GM04503 (cell line): Measurements from ENCODE around the gene PPDPF.
"Not testable (repeated sequence)": the region's sequence is repeated elsewhere in the genome, so short reads cannot be mapped to it uniquely, and the experiment has no call there.

Experiments used
- DNase-seq: peaks from one replicate; pipeline ENCODE4 v3.0.0-alpha.2; 2012; ENCODE audit warnings: low read depth

Gene PPDPF

DNA sequence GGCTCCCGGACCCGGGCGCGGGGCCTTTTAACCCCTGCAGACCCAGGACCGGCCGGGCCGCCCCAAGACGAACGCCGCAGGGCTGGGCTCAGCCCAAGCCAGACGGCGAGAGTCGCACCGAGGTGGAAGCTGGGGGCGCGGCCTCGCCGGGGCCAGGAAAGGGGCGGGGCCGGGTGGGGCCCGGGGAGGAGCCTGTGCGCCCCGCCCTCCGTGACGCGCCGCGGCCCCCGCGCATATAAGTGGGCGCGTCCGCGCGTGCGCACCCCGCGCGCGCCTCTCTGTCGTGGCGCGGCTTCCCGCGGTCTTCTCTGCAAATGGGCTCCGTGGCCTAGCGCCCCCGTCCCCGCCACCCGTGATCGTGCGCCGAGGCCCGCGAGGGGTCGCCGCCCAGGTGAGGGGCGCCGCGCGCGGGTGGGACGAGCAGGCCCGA lies at the start of gene PPDPF:
Gene PPDPF (plus strand): TSS at position 262 of the 430 bp plus-strand sequence. CDS start 544 bp downstream, outside the sequence.
- no peak for DNase-seq

GRCh38 chr20:63471002-63471716 lies 49.4 kb upstream of the PPDPF start:
- no peak for DNase-seq

DNA sequence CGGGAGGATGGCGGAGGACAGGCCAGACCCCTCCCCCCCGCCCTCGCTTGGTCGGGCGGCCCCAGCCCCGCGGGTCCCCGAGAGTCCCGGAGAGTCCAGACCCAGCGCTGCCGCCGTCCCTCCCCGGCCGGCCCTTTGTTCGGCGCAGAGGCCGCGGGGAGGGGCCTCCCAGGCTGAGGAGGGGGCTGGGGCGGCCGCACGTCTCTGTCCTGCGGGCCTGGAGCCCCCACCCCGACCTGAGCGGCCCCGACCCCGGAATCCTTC lies 48.9 kb upstream of the PPDPF start:
- no peak for DNase-seq

DNA sequence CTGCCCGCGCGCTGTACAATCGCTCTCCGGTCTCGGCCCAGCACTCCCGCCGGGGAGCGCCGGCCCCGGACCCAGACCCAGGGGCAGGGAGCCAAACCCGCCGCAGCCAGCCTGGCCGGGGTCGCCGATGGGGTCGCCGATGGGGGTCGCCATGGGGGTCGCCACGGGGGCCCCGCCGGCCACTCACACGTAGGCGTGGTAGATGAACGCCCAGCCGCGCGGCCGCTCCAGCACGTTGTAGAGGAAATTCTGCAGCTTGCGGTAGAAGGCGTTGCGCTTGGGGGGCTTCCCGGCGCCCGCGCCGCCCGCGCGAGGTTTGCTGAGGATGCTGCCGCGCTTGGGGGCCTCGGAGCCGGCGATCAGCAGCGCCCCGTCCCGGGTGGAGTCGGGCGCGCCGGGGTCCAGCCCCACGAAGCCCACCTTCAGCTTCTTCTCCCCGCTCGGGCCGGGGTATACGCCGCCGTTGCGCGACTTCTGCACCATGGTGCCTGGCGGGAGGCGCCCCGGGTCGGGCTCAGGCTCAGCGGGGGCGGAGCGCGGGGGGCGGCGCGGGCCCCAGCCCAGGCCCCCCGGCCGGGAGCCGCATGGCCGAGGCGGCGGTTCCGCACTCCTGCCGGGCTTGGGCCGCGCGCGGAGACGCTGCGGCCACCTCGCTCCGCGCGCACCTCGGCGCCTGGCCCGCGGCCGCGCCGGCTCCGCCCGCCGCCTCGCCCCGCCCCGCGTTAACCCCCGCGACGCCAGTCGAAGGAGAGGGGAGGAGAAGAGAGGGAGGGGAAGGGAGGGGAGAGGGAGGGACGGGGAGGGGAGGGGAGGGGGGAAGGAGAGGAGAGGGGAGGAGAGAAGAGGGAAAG lies 48.4 kb upstream of the PPDPF start, which contains the start of gene KCNQ2:
Gene KCNQ2 (minus strand): TSS at position 675 of the 851 bp plus-strand sequence. CDS start 192 bp downstream, at position 483.
- DNase-seq: no peak

GRCh38 chr20:63472862-63473390 lies 47.6 kb upstream of the PPDPF start:
- no peak for DNase-seq

GRCh38 chr20:63473555-63474449 lies 46.8 kb upstream of the PPDPF start:
- DNase-seq: no peak

DNA sequence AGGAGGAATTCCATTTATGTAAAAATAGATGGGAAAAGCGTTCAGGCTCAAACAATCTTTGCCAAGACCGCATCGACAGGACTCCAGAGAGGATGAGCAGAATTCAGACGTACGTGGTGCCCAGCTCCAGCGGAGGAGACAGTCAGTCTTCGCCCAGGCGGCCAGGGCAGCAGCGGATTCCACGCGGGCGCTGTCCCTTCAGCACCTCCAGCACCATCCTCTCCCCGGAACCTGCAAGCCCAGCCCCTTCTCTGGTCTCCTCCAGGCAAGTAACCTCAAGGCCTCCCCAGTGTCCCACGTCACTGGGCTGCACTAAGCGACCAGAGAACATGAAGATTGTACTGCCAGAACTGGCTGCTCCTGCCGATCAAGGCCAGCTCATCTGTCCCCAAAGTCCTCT lies 45.4 kb upstream of the PPDPF start:
- no peak for DNase-seq

GRCh38 chr20:63477061-63477616 lies 43.4 kb upstream of the PPDPF start:
- DNase-seq: no peak

DNA sequence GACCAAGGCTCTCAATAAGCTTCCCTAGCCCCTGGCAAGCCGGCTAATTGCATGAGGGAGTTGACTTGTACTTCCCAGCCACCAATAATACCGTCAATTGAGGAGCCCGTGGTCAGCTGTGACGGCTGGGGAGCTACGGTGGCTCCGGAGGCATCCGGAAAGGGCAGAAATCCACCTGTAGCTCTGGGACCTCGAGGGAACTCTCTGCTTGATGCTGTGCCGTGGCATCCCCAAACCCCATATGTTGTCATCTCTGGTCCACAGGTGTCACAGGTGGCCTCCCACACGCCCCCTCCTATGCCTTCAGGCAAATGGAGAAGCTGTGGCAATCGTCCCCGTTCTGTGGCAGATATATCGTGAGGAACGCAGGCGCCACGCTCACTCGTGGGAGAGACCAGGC lies 42.6 kb upstream of the PPDPF start:
- no peak for DNase-seq

DNA sequence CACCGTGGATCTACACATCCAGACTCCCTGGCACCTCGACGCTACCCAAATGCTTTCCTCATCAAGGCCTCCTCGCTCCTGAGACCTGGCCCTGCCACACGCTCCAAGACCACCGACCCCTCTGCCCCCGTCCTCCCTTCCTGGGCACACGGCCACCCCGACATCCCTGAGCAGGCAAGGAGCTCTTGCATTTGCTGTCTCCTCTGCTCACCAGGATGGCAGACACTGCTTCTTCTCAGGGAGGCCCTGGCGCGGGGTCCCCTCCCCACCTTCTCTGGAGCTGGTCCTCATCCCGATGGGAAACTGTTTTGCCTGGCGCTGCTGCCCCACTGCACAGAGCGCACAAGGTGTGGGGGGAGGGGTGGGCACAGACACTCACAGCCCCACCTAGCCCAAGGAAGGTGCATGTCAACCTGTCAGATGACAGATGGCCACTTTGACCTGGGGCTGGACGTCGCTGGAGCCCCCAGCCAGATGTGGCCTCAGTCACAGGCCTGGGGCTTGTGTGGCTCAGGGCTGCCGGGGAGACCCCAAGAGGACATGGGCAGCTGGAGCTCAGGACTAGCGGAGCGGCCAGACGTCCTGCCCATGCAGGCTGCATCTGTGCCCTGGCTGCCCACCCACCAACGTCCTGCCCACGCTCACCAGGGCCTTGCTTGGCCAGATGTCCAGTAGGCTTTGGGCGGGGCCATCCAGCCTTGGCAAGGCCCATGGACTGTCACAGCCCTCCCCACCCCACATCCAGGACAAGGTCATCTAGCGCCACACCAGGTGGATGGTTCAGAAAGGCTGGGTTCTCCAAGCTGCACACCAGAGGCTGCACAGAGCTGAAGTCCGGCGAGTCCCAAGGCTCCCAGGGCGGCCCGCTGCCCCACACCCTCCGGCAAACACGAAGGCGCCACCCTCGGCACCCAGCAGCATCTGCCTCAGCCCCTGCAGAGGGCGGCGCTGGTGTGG lies 41.9 kb upstream of the PPDPF start:
- no peak for DNase-seq

DNA sequence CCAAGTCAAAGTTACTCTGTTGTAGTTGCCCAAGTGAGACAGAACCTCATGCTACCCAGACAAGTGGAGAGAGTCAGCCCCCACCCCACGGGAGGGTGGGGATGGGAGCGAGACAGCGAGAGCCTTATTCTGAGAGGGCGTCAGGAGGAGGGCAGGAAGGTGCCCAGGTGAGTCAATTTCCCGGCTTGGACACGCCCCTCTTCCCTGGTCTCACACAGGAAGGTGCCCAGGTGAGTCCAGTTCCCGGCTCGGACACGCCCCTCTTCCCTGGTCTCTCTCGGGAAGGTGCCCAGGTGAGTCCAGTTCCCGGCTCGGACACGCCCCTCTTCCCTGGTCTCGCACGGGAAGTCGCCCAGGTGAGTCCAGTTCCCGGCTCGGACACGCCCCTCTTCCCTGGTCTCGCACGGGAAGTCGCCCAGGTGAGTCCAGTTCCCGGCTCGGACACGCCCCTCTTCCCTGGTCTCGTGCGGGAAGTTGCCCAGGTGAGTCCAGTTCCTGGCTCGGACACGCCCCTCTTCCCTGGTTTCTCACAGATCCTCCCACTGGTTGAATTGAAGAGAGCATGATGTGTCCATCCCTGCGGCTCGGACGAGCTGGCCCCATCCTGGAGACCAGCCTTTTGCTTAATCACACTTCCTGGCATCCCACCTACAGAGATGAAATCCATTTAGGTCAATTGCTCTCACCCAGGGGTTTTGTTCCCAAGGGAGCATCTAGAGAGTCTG lies 40.7 kb upstream of the PPDPF start:
- not testable (repeated sequence) for DNase-seq

DNA sequence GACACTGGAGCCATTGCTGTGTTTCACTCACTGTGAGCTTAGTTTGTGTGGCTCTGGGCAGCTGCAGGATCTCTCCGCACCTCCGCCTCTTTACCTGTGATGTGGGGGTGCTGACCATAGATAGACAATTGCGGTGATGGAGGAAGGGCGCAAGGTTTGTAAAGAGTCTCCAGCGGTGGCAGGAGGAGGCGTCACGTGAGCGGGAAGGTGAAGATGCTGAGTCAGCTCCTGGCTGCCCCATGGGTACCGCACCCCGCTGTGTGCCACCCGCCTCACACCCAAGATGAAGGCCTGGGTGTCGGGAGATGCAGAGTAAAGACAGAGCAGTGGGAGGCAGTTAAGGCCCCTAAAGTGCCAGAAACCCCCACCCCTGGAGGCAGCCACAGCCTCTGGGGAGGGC lies 39.1 kb upstream of the PPDPF start:
- no peak for DNase-seq

- DNase-seq: no peak
These were observed 38.5 kb upstream of the PPDPF start for GRCh38 chr20:63482021-63482587.

DNA sequence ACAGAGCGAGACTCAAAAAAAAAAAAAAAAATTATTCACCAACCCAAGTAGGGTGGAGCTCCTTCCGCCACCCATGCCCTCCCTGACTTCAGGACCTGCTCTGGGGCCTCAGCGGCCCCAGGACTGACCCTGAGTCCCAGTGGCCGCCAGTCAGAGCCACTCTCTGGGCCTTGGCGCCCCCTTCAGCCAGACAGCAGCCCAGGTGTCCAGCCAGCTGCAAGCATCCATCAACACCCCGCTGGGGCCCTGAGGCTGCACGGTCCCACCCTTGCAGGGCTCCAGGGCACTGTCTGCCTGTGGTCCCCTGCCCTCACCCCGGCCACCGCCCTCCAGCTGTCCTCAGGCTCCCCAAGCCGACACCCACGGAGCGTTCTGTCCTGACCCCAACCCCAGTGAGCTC lies 36.7 kb upstream of the PPDPF start:
- no peak for DNase-seq

GRCh38 chr20:63484236-63484635 lies 36.3 kb upstream of the PPDPF start:
- DNase-seq: no peak

DNA sequence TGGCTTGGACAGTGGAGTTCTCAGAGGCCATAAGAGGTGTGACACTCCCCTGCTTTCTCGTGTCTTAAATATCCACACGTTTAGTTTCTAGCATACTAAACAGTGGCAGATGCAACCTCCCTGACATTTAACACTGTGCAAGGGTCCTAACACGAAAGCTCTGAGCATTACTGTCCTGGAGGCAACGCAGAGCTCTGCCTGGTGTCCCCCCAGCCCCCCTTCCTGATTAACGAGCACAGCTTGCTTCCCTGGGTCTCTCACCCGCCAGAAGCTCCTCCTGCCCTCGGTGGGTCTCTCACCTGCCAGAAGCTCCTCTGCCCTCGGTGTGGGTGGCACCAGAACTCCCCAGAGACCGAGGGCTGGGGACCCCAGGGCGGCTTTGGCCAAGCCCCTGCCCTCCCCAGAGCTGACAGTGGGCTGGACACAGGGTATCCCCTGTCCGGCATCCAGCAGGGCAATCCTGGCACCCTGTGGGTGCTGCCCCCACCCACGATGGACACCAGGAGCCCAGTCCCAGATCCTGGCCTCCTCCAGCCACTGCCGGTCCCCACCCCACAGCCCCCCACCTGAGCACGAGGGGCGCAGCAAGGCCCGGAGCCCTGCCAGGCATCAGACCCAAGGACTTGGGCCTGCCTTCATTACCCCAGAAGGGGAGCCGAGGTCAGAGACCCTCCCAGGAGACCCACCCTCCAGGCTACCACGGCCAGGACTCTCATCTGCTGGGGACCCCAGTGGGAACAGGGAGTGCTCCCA lies 35.7 kb upstream of the PPDPF start:
- DNase-seq: no peak

- DNase-seq: no peak
These were observed 34.2 kb upstream of the PPDPF start for GRCh38 chr20:63486300-63486855.

DNA sequence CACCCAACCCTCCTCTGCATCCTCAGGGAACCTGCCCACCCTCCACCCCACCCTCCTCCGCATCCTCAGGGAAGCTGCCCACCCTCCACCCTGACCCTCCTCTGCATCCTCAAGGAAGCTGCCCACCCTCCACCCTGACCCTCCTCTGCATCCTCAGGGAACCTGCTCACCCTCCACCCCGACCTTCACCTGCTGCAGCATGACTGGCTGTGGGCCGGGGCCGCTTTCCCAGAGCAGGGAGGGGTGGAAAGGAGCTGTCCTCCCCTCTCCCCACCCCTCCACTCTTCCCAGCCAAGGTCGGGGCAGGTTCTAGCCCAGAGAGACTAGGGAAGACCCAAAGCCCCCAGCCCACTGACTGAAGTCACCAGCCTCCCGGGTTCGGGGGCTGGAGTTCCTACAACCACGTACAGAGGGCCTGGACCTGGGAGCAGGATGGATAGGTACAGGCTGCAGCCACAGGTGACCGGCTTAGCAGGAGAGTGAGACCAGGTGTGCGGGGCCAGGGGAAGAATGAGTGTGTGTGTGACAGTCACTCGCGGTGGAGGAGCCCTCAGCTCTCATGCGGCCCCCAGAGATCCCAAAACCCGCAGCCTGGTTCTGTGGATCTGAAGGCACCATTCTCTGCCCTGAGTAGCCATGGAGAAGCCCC lies 33.3 kb upstream of the PPDPF start:
- DNase-seq: no peak
